ENCODE measurements around the gene ARHGAP6.
"Not testable (repeated sequence)": the region's sequence is repeated elsewhere in the genome, so short reads cannot be mapped to it uniquely, and the experiment has no call there.

ARHGAP6 gene

GRCh38 chrX:11589641-11590040 is 76.1 kb downstream of the ARHGAP6 start:
- no peak overlapping the region for H3K4me3 ChIP-seq (ENCODE audit: low read length)
- DNase-seq (ENCODE audit: low read depth), result no peak
- TF ChIP-seq CTCF (IDR thresholded peaks at IDR 0.05; ENCODE audit: insufficient read depth, low read depth, low read length, missing control alignments), result no peak

- no peak for DNase-seq (ENCODE audit: low read depth)
- TF ChIP-seq CTCF (IDR thresholded peaks at IDR 0.05; ENCODE audit: insufficient read depth, low read depth, low read length, missing control alignments), result no peak
Observed at GRCh38 chrX:11588097-11588496, 77.6 kb downstream of the ARHGAP6 start.

GRCh38 chrX:11585174-11585573 is 80.5 kb downstream of the ARHGAP6 start:
- TF ChIP-seq CTCF (IDR thresholded peaks at IDR 0.05; ENCODE audit: insufficient read depth, low read depth, low read length, missing control alignments), result no peak
- no peak for DNase-seq (ENCODE audit: low read depth)
- H3K4me3 ChIP-seq (ENCODE audit: low read length), result no peak overlapping the region

More at GRCh38 chrX:11588097-11588496, 77.6 kb downstream of the ARHGAP6 start:
- no peak overlapping the region for H3K4me3 ChIP-seq (ENCODE audit: low read length)

GRCh38 chrX:11580789-11581188 is 84.9 kb downstream of the ARHGAP6 start:
- H3K4me3 ChIP-seq (ENCODE audit: low read length), result no peak overlapping the region
- no peak for TF ChIP-seq CTCF (IDR thresholded peaks at IDR 0.05; ENCODE audit: insufficient read depth, low read depth, low read length, missing control alignments)
- no peak for DNase-seq (ENCODE audit: low read depth)

GRCh38 chrX:11579636-11580600 is 85.8 kb downstream of the ARHGAP6 start:
- no peak for DNase-seq (ENCODE audit: low read depth)
- no peak for TF ChIP-seq CTCF (IDR thresholded peaks at IDR 0.05; ENCODE audit: insufficient read depth, low read depth, low read length, missing control alignments)
- no peak overlapping the region for H3K4me3 ChIP-seq (ENCODE audit: low read length)

- not testable (repeated sequence) for DNase-seq (ENCODE audit: low read depth); H3K4me3 ChIP-seq (ENCODE audit: low read length)
Observed at GRCh38 chrX:11578301-11578700, 87.4 kb downstream of the ARHGAP6 start.

- no peak overlapping the region for H3K4me3 ChIP-seq (ENCODE audit: low read length)
Observed at GRCh38 chrX:11577603-11578002, 88.1 kb downstream of the ARHGAP6 start.

More at GRCh38 chrX:11577603-11578002, 88.1 kb downstream of the ARHGAP6 start:
- no peak for TF ChIP-seq CTCF (IDR thresholded peaks at IDR 0.05; ENCODE audit: insufficient read depth, low read depth, low read length, missing control alignments)
- no peak for DNase-seq (ENCODE audit: low read depth)

Data from epithelial cell of esophagus (primary cell).